Mesendoderm (in vitro differentiated cells): ENCODE data around the gene PNMA8C.

Source experiments
- DNase-seq: peaks from one replicate; pipeline ENCODE4 v3.0.0; 2013
- H2AK5ac ChIP-seq: 2 replicates; pipeline ENCODE4 v1.6.1; 2013; ENCODE audit warnings: low read length, inconsistent platforms
- H2BK120ac ChIP-seq: 2 replicates; pipeline ENCODE4 v1.6.1; 2013; ENCODE audit warnings: low read depth, mild to moderate bottlenecking, low read length, moderate library complexity, mixed read lengths
- H2BK15ac ChIP-seq: replicated peaks from 2 replicates; pipeline ENCODE4 v1.6.1; 2013; ENCODE audit warnings: low read depth, mild to moderate bottlenecking, moderate library complexity
- H2BK5ac ChIP-seq: 2 replicates; pipeline ENCODE4 v1.6.1; 2013; ENCODE audit warnings: low read length, inconsistent platforms
- H3K18ac ChIP-seq: 2 replicates; pipeline ENCODE4 v1.6.1; 2013; ENCODE audit warnings: mild to moderate bottlenecking, low read length, mixed read lengths
- H3K23ac ChIP-seq: one replicate; pipeline ENCODE4 v1.6.1; 2013; ENCODE audit warnings: low read length
- H3K27ac ChIP-seq: 2 replicates; pipeline ENCODE4 v1.5.1; 2013; ENCODE audit warnings: low read depth, mild to moderate bottlenecking, inconsistent platforms, low read length, moderate library complexity
- H3K27me3 ChIP-seq: 2 replicates; pipeline ENCODE4 v1.6.1; 2013; ENCODE audit warnings: low read length, control low read depth, mild to moderate bottlenecking, inconsistent platforms; ENCODE audit not compliant: insufficient read depth, poor library complexity
- H3K36me3 ChIP-seq: 2 replicates; pipeline ENCODE4 v1.6.1; 2013; ENCODE audit warnings: low read length, inconsistent platforms; ENCODE audit not compliant: control insufficient read depth, insufficient read depth
- H3K4ac ChIP-seq: one replicate; pipeline ENCODE4 v1.6.1; 2013; ENCODE audit warnings: low read depth, mild to moderate bottlenecking, low read length, moderate library complexity
- H3K4me1 ChIP-seq: 2 replicates; pipeline ENCODE4 v1.6.1; 2013; ENCODE audit warnings: low read depth, low read length, inconsistent platforms; ENCODE audit not compliant: control insufficient read depth
- H3K4me2 ChIP-seq: 2 replicates; pipeline ENCODE4 v1.6.1; 2013; ENCODE audit warnings: low read length
- H3K4me3 ChIP-seq: 2 replicates; pipeline ENCODE4 v1.5.1; 2013; ENCODE audit warnings: mild to moderate bottlenecking, low read length
- H3K56ac ChIP-seq: one replicate; pipeline ENCODE4 v1.6.1; 2013; ENCODE audit warnings: low read length
- H3K79me1 ChIP-seq: 2 replicates; pipeline ENCODE4 v1.6.1; 2013; ENCODE audit warnings: low read length, inconsistent platforms
- H3K79me2 ChIP-seq: 2 replicates; pipeline ENCODE4 v1.6.1; 2013; ENCODE audit warnings: mild to moderate bottlenecking, low read length; ENCODE audit not compliant: control insufficient read depth, insufficient read depth
- H3K9ac ChIP-seq: 2 replicates; pipeline ENCODE4 v1.6.1; 2013; ENCODE audit warnings: low read length, inconsistent platforms
- H4K5ac ChIP-seq: one replicate; pipeline ENCODE4 v1.6.1; 2013; ENCODE audit warnings: low read length
- H4K8ac ChIP-seq: one replicate; pipeline ENCODE4 v1.6.1; 2013; ENCODE audit warnings: low read depth, mild to moderate bottlenecking, control low read depth, low read length, moderate library complexity
- WGBS: extraction: QIAGEN DNeasy Blood & Tissue Kit; methylation state at CpG from one replicate; pipeline ENCODE4 v1.1.7; 2013; ENCODE audit warnings: low lambda C conversion rate, missing lambda C conversion rate; ENCODE audit not compliant: insufficient coverage; ENCODE audit errors: extremely low coverage; 5-methylcytosine and 5-hydroxymethylcytosine counted together

PNMA8C gene

GRCh38 chr19:46452186-46452585, 23.4 kb upstream of the PNMA8C start:
- no CpG with 5 or more reads among the region's 4 CpGs for whole genome bisulfite sequencing
- DNase-seq, result no peak
- no peak overlapping the region for H3K4ac ChIP-seq
- H3K79me1 ChIP-seq, result no peaks in the 10 kb centered on the region
- no peak overlapping the region for H3K27ac ChIP-seq
- no peak overlapping the region for H3K18ac ChIP-seq
- H2AK5ac ChIP-seq, result no peak overlapping the region
- H3K4me1 ChIP-seq, result no peaks in the 10 kb centered on the region
- H2BK120ac ChIP-seq, result no peak overlapping the region
- H3K4me3 ChIP-seq, result no peak overlapping the region
- H4K5ac ChIP-seq, result no peak overlapping the region
- H3K27me3 ChIP-seq, result no peaks in the 10 kb centered on the region
- H2BK5ac ChIP-seq, result no peak overlapping the region
- no peak overlapping the region for H3K4me2 ChIP-seq
- no peaks in the 10 kb centered on the region for H3K36me3 ChIP-seq
- no peak overlapping the region for H3K56ac ChIP-seq
- no peak overlapping the region for H3K9ac ChIP-seq
- no peak overlapping the region for H4K8ac ChIP-seq
- H3K79me2 ChIP-seq, result no peaks in the 10 kb centered on the region
- H3K23ac ChIP-seq, result no peak overlapping the region
- no peak overlapping the region for H2BK15ac ChIP-seq

GRCh38 chr19:46451352-46451751, 22.6 kb upstream of the PNMA8C start:
- no peak overlapping the region for H3K4me3 ChIP-seq
- H3K56ac ChIP-seq, result no peak overlapping the region
- no peaks in the 10 kb centered on the region for H3K79me1 ChIP-seq
- no CpG with 5 or more reads among the region's 6 CpGs for WGBS
- no peak for DNase-seq
- no peak overlapping the region for H2BK15ac ChIP-seq
- no peaks in the 10 kb centered on the region for H3K27me3 ChIP-seq
- no peaks in the 10 kb centered on the region for H3K36me3 ChIP-seq
- no peak overlapping the region for H3K9ac ChIP-seq
- H3K23ac ChIP-seq, result no peak overlapping the region
- H3K79me2 ChIP-seq, result no peaks in the 10 kb centered on the region
- no peak overlapping the region for H4K5ac ChIP-seq
- no peak overlapping the region for H2AK5ac ChIP-seq
- H3K4me2 ChIP-seq, result no peak overlapping the region
- H3K4me1 ChIP-seq, result no peaks in the 10 kb centered on the region
- no peak overlapping the region for H4K8ac ChIP-seq
- no peak overlapping the region for H3K18ac ChIP-seq
- no peak overlapping the region for H2BK5ac ChIP-seq
- H3K27ac ChIP-seq, result no peak overlapping the region
- no peak overlapping the region for H3K4ac ChIP-seq
- no peak overlapping the region for H2BK120ac ChIP-seq

GRCh38 chr19:46450737-46451136, 22.0 kb upstream of the PNMA8C start:
- Histone ChIP-seq H2AK5ac (no peak overlapping the region), H3K23ac (no peak overlapping the region), H4K5ac (no peak overlapping the region), H3K18ac (no peak overlapping the region), H3K27me3 (no peaks in the 10 kb centered on the region), H3K4me2 (no peak overlapping the region), H3K9ac (no peak overlapping the region), H3K4me1 (no peaks in the 10 kb centered on the region), H3K79me1 (no peaks in the 10 kb centered on the region), H2BK5ac (no peak overlapping the region), H3K79me2 (no peaks in the 10 kb centered on the region), H2BK15ac (no peak overlapping the region), H3K27ac (no peak overlapping the region), H3K4ac (no peak overlapping the region), H3K56ac (no peak overlapping the region), H3K36me3 (no peaks in the 10 kb centered on the region), H4K8ac (no peak overlapping the region), H3K4me3 (no peak overlapping the region), H2BK120ac (no peak overlapping the region)
- DNase-seq, result no peak
- WGBS, result no CpG with 5 or more reads among the region's 5 CpGs

- DNase-seq, result peak; percentile 10
- Histone ChIP-seq H2BK120ac (no peak overlapping the region), H3K36me3 (no peaks in the 10 kb centered on the region), H2AK5ac (no peak overlapping the region), H3K27me3 (no peaks in the 10 kb centered on the region), H3K9ac (no peak overlapping the region), H3K79me1 (no peaks in the 10 kb centered on the region), H3K4me2 (no peak overlapping the region), H3K4ac (no peak overlapping the region), H3K79me2 (no peaks in the 10 kb centered on the region), H2BK5ac (no peak overlapping the region), H3K4me3 (no peak overlapping the region), H3K18ac (no peak overlapping the region), H3K27ac (no peak overlapping the region), H4K8ac (no peak overlapping the region), H4K5ac (no peak overlapping the region), H3K23ac (no peak overlapping the region), H3K56ac (no peak overlapping the region), H2BK15ac (no peak overlapping the region), H3K4me1 (no peaks in the 10 kb centered on the region)
- WGBS, result no CpG with 5 or more reads among the region's 7 CpGs
Measured at GRCh38 chr19:46449228-46449627, 20.5 kb upstream of the PNMA8C start.

- H3K9ac ChIP-seq, result no peak overlapping the region
- no peak for DNase-seq
- H3K18ac ChIP-seq, result no peak overlapping the region
- H3K79me2 ChIP-seq, result no peaks in the 10 kb centered on the region
- no peaks in the 10 kb centered on the region for H3K27me3 ChIP-seq
- no peak overlapping the region for H2BK5ac ChIP-seq
- H2BK120ac ChIP-seq, result no peak overlapping the region
- no peaks in the 10 kb centered on the region for H3K4me1 ChIP-seq
- no peak overlapping the region for H4K5ac ChIP-seq
- WGBS, result 100% methylated on average over 2 of the region's 10 CpGs
- no peak overlapping the region for H2AK5ac ChIP-seq
- no peak overlapping the region for H3K4ac ChIP-seq
- no peak overlapping the region for H3K4me3 ChIP-seq
- no peak overlapping the region for H3K56ac ChIP-seq
- H3K36me3 ChIP-seq, result no peaks in the 10 kb centered on the region
- H3K23ac ChIP-seq, result no peak overlapping the region
- no peak overlapping the region for H3K27ac ChIP-seq
- H2BK15ac ChIP-seq, result no peak overlapping the region
- no peak overlapping the region for H4K8ac ChIP-seq
- H3K79me1 ChIP-seq, result no peaks in the 10 kb centered on the region
- no peak overlapping the region for H3K4me2 ChIP-seq
Measured at GRCh38 chr19:46448601-46449000, 19.9 kb upstream of the PNMA8C start.

GRCh38 chr19:46447824-46448223, 19.1 kb upstream of the PNMA8C start:
- H3K36me3 ChIP-seq, result no peaks in the 10 kb centered on the region
- no peak overlapping the region for H3K4me2 ChIP-seq
- no peak overlapping the region for H4K5ac ChIP-seq
- WGBS, result no CpG with 5 or more reads among the region's 5 CpGs
- H3K27me3 ChIP-seq, result no peaks in the 10 kb centered on the region
- no peak overlapping the region for H3K27ac ChIP-seq
- no peak overlapping the region for H2BK5ac ChIP-seq
- H3K4ac ChIP-seq, result no peak overlapping the region
- H2AK5ac ChIP-seq, result no peak overlapping the region
- H3K79me2 ChIP-seq, result no peaks in the 10 kb centered on the region
- no peak overlapping the region for H3K9ac ChIP-seq
- no peak overlapping the region for H3K4me3 ChIP-seq
- no peak overlapping the region for H3K18ac ChIP-seq
- no peak overlapping the region for H4K8ac ChIP-seq
- DNase-seq, result no peak
- no peak overlapping the region for H3K23ac ChIP-seq
- H2BK15ac ChIP-seq, result no peak overlapping the region
- no peaks in the 10 kb centered on the region for H3K4me1 ChIP-seq
- no peaks in the 10 kb centered on the region for H3K79me1 ChIP-seq
- H3K56ac ChIP-seq, result no peak overlapping the region
- no peak overlapping the region for H2BK120ac ChIP-seq
